NOMO-1 (cell line): ENCODE data around the gene AP1S2.
A peak's percentile ranks its signal among the peaks of the same experiment; 100 is the strongest.
"Not testable (repeated sequence)": the region's sequence is repeated elsewhere in the genome, so short reads cannot be mapped to it uniquely, and the experiment has no call there.

Experiments
- DNase-seq, 2 experiments: peaks; one replicate each; lab custom pipeline; 2025; ENCODE audit not compliant: unreplicated experiment in 2 of 2; lab: John Stamatoyannopoulos, UW

AP1S2 gene

DNA sequence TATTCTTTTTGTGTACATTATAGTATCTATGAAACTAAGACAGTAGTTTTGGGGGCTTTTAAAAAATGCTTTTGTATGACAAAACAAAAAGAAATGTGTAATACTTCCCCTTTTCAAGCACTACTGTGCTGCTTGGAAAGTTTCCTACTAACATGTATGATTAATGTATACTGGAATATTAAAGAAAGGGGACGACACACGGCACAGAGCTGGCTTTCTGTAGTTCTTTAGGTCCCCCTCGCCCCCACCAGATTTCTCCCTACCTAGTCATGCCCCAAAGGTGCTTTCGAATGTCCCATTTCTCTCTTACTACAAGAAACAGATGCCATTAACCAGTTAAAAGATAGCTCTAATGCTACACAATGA is 1.6 kb upstream of the AP1S2 start:
- DNase-seq, result peak in 1 of 2 experiments; percentile 71

- DNase-seq, result peak in 1 of 2 experiments; percentile 71
These were observed 1.1 kb upstream of the AP1S2 start for GRCh38 chrX:15855568-15856221.

GRCh38 chrX:15854080-15854655 is 445 bp downstream of the AP1S2 start:
- DNase-seq, result peak; percentile 33 to 57

DNA sequence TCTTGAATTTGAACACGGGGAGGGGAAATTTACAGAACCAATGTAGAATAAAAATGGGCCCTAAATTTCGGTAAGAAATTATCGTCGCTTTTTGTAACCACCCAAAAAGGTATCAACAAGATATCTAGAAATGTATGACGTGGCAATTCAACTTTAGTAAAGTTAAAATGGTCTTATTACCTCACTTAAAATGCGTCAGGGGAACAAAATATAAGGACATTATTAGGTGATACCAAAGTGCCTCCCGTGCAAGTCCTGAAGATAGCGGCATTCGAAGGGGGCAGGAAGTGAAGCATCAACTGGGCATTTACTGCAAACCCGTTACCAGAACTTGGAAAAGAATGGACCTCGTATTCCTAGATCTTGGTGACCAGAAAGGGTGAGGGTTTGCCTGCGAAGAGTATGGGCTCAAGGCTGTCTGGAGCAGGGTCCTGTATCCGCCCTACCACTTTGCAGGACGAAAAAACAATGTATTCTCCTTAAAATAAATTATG is 980 bp downstream of the AP1S2 start:
- DNase-seq, result no peak

GRCh38 chrX:15849555-15849954 is 5.1 kb downstream of the AP1S2 start:
- no peak for DNase-seq

DNA sequence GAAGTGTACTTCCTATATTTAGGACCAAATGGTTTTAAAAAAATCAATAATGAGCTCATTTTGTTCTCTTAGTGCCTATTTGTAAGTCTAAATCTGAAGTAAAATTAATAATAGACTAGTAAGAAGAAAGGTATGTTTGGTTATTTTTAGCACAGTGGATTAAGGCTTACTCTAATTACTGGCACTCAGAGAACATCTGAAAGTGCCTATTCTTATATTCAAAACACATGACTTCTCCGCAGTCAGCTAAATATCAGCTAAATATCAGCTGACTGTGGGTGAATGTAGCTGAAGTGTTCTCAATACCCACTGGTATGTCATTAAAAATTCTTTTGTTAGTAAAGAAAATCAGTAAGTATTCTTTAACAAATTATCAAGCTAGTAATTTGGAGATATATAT is 6.0 kb downstream of the AP1S2 start:
- no peak for DNase-seq

- no peak for DNase-seq
These were observed 10.7 kb downstream of the AP1S2 start for GRCh38 chrX:15843960-15844359.

DNA sequence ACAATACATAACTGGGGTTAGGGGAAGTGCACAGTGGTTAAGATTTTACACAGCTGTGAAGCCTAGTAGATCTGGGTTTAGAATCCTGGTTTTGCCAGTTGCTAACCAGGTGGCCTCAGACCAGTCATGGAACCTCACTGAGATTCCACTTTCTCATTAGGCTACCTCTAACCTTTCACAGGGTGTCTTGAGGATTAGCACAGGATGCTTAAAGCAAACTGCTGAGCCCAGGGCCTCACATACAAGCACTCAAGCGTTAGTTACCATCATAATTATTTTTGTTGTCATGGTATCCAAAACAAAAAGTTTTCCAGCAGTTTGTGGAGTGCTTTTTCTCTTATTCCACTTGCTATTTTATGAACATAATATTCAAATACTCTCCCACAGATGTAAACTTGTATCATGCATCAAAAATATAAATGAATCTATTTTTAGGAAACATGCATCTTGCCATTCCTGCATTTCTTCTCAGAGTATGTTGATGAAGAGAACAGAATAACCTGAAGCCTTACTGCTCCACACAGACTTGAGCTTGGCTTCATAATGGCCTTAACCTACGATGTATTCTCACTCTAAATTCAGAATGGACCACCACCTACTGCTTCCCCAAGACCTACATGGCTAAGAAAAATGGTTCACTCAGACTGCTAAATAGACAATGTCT is 12.6 kb downstream of the AP1S2 start:
- no peak for DNase-seq

DNA sequence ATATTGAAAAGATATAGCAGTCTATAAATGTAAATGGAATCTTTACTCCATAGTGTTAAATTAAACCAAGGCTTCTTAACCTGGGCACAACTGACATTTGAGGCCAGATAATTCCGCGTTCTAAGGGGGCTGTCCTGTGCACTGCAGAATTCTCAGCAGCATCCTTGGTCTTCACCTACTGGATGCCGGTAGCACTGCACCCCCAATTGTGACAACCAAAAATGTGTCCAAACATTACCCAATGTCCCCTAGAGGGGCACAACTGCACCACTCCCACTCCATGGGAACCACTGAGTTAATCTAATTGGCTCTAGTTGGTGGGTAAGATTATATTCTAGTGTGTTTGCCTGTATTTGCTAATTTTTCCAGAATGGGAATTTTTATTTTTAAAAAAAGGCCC is 16.6 kb downstream of the AP1S2 start:
- peak in 1 of 2 experiments; percentile 15 for DNase-seq

GRCh38 chrX:15834827-15835595 is 19.6 kb downstream of the AP1S2 start:
- no peak for DNase-seq

GRCh38 chrX:15834053-15834452 is 20.6 kb downstream of the AP1S2 start:
- DNase-seq, result peak; percentile 11 to 50

- DNase-seq, result not testable (repeated sequence)
These were observed 23.3 kb downstream of the AP1S2 start for GRCh38 chrX:15831347-15831746.

GRCh38 chrX:15829217-15829616 is 25.4 kb downstream of the AP1S2 start:
- no peak for DNase-seq

DNA sequence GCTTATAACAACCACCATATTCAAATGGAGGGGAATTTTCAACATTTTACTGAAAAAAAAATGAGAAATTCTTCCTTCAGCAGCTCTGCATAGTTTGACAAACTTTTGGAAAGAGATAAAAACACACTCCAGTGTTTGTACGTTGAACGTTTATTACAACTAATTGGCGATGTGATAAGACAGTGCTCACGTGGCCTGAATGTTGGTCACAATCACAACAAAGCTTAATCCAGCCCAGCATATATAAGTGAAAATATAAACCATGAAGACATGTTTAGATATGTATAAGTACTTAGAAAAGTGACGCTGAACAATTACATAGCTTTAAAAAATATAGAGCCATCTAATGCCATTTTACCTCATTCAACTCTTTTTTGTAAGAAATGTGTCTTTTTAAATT is 28.7 kb downstream of the AP1S2 start:
- DNase-seq, result no peak

DNA sequence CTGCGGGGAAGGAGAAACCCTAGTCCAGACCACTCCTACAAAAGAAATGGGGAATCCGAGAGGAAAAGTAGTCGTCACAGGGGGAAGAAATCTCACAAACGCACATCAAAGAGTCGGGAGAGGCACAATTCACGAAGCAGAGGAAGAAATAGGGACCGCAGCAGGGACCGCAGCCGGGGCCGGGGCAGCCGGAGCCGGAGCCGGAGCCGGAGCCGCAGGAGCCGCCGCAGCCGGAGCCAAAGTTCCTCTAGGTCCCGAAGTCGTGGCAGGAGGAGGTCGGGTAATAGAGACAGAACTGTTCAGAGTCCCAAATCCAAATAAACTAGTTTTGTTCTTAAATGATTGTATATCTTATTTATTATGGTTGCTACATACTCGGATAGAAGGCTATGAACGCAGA is 31.7 kb downstream of the AP1S2 start:
- DNase-seq, result no peak

DNA sequence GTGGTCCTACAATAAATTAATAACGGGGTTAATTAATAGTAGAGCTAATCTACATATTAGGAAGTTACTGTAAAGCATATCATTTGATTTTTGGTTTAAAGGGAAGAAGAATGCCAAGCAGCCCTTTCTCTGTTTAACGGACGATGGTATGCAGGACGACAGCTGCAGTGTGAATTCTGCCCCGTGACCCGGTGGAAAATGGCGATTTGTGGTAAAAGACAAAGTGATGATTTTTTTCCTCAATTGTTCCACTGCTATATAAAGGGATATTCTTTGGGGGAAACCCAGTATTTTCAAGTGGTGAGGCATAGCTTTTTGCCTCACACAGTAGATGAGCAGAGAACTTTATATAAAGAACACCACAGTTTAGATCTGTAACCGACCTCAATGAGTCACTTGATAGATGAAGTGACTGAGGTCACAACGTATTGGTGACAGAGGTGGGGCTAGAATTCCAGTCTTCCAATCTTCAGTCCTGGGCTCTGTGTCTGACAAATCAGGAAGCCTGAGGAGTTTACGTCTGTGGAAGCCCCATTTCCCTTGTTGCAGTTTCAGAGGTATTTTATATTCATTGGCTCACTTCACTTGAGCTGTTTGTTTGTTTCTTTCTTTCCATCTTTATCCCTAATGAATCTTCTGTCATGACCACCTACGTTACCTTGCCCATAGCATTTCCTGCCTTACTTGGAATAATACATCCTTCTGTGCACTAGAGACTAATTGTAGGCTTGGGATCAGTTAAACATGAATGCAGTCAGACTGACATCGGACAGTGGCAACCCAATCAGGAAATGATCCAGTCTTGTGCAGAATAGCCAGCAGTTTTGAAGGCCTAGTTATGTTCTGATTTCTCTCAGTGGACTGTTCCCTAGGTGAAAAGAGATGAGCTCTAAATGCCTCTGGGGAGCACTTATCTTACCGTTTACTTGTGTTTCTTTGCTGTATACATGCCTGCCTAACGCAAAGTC is 34.2 kb downstream of the AP1S2 start:
- no peak for DNase-seq

DNA sequence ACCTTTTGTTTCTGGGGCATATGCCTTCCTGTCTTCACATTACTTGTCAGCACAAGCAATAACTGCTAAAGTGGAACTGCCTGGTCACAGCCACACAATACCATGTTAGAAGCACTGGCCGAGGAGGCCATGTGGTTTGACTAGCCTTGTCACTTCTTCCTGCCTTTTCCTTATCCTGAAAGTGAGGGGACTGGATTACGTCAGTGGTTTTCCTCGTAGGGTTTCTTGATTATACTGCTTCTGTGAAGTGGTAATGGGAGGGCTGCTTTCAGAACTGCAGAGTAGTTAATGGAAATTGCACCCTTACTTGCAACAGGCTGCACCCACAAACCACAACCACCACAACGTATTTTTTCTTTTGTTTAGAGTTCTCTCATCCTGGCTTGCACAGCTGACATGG is 37.7 kb downstream of the AP1S2 start:
- DNase-seq, result peak; percentile 19 to 49

DNA sequence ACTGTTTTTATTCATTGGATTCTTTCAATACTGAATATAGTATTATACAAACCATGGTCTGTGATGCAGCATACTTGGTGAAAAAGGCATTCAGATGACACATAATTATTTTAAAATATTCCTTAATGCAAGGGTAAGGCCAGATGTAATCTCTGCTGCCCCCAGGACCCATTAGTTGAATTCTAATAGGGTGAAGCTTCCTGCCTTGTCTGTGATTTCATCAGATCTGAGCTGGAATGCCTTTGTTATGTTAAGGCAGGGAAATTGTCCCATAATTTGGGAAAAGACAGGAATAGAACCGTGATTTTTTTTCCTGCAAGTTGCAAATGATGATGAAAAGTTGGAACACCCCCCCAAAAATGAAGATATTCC is 38.2 kb downstream of the AP1S2 start:
- DNase-seq, result no peak

DNA sequence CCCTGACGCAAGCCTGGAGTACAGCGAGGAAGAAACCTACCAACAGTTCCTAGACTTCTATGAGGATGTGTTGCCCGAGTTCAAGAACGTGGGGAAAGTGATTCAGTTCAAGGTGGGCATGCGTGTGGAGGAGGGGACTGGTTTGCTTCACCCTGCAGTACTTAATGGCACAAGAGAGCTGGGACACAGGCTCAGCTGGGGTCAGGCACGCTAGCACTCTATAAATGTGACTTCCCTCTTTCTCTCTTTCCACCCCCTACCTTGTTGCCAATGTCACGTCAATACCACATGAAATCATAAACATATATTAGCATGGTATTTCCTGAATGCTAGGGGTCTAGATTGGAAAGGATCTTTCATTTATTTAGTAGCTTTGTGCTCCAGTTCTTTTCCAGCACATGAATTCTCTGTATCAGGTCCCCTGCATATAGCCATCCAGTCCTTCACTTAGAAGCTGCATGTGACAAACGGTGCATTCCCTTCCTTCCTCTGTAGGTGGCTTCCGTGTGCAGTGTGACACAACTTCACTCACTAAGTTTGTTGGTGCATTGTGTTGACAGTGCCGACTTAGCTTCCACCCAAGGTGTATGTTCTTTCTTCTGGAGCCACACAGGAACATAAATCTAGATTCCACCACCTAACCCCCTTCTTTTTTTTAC is 38.7 kb downstream of the AP1S2 start:
- DNase-seq, result peak; percentile 38 to 76
